GM12878 (cell line): ENCODE results near the gene RAB35. TPM values are rescaled to one million over a fixed set of nuclear protein-coding genes. Genes with fewer than 3 reads are reported as not detected.

Source experiments
- ATF7 ChIP-seq: fragments of 450-650 bp; IDR thresholded peaks from 2 replicates; pipeline ENCODE4 v1.6.1; 2016; ENCODE audit warnings: low read depth, mild to moderate bottlenecking
- E2F8 ChIP-seq: fragments of 450-650 bp; IDR thresholded peaks from 2 replicates; pipeline ENCODE4 v1.6.1; 2018; ENCODE audit warnings: mild to moderate bottlenecking, low read depth, moderate library complexity; ENCODE audit not compliant: partially characterized antibody
- ELK1 ChIP-seq: IDR thresholded peaks from 2 replicates; pipeline ENCODE4 v1.6.1; 2012; ENCODE audit warnings: low read depth, low read length, improper control_type of control experiment
- KDM1A ChIP-seq: fragments of 200-600 bp; sonication (generic); IDR thresholded peaks from 2 replicates; pipeline ENCODE4 v1.6.1; 2016; ENCODE audit warnings: borderline replicate concordance
- MYC ChIP-seq: IDR thresholded peaks from 2 replicates; pipeline ENCODE4 v1.6.1; 2011; ENCODE audit warnings: mild to moderate bottlenecking, low read length, moderate library complexity, inconsistent platforms; ENCODE audit not compliant: insufficient read depth, insufficient replicate concordance, insufficient read length, severe bottlenecking
- NR2C1 ChIP-seq: fragments of 450-650 bp; IDR thresholded peaks from 2 replicates; pipeline ENCODE4 v1.6.1; 2017; ENCODE audit warnings: antibody characterized with exemption, mild to moderate bottlenecking, moderate library complexity
- polyA plus RNA-seq, 11 experiments: library from polyadenylated mRNA; depleted of rRNA in 4 of 11; unstranded in 6 of 11; stranded (reverse) in 5 of 11; fragments of >200 nt; fragmentation: Nextera tagmentation in 4 of 11; fragmentation: Illumina TruSeq in 1 of 11; extraction: Ambion mirVana in 4 of 11; extraction: Trizol in 1 of 11; gene quantifications; 1 replicate in 1 of 11; 2 replicates in 10 of 11; pipeline versions ENCODE4 v1.2.1 to v1.2.3, GENCODE V29; 2011 to 2016; ENCODE audit warnings: inconsistent platforms in 2 of 11, missing spikeins in 2 of 11, low read depth in 1 of 11
- total RNA-seq, 4 experiments: library from RNA; depleted of rRNA in 3 of 4; stranded (reverse); fragments of >200 nt in 3 of 4; fragmentation: Illumina TruSeq in 1 of 4; extraction: Trizol in 1 of 4; gene quantifications; 2 replicates each; pipeline versions ENCODE4 v1.2.1 to v1.2.3, GENCODE V29; 2013 to 2021

RAB35 gene
- total and polyA plus RNA-seq, 10 of the 15 experiments (the other 5 are each of a cell fraction or from before 2014, with no cell fraction given), result 0.76 to 99.2 (median 43.8) TPM

GRCh38 chr12:120086801-120087621 is 29.5 kb downstream of the RAB35 start (continued):
- TF ChIP-seq ATF7 (peak; percentile 52; the same call in 1 of the 2 replicates), NR2C1 (no peak), MYC (no peak), KDM1A (no peak), E2F8 (no peak), ELK1 (peak; percentile 88)
